ENCODE results near the gene STXBP3. TPM values are rescaled to one million over a fixed set of nuclear protein-coding genes. Genes with fewer than 3 reads are reported as not detected.
A peak's percentile ranks its signal among the peaks of the same experiment; 100 is the strongest.

STXBP3 gene
- total and polyA plus RNA-seq, 2 donors (not counting 1 experiment from before 2014, with no cell fraction given) = 55.3 to 71.0 TPM

DNA sequence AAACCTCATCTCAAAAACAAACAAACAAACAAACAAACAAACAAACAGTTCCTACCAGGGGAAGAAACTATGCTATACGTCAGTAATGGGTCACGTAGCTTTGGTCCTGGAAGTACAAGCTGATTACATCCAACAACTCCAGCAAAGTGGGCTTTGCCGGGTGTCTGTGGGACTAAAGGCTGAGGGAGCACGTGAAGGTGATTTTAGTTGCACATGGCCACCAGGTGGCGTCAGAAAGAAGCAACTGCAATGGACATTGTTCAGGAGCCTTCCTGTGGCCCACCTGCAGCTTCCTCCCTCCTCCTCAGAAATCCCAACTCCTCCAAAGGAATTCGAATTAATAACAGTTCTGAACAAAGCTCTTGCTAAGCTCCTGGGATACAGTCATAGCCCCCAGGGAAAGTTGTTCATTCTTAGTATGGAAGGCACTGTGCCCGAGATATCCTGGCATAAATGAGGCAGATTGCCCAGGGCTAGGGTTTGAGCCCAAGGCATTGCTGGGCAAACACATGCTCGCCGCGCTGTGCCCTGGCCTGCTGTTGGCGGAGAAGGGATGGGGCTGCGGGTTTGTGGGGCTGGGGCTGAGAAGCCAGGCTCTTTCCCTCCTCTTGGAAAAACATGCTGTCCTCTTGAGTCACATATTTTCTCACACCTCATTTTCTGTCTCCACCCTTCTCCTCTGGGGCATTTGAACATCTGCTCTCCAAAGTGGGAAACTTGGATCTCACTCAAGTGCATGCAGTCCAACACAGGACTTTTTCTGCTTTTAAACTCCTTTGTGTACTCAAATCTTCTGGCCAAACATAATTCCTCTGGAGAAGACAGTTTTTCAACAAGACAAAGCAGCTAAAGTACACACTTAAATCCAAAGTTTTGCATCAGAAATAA is 81.8 kb downstream of the STXBP3 start:
- Histone ChIP-seq H3K9me3 (ENCODE audit: control insufficient read depth, insufficient read depth, low read depth, low read length) (no peaks in the 10 kb centered on the region), H3K4me1 (ENCODE audit: control insufficient read depth, extremely low read depth, insufficient read depth, low read length) (peaks cover 24% of the 10 kb centered on the region), H3K4me2 (ENCODE audit: extremely low read depth, insufficient read depth, low read length) (peak overlapping the region; percentile 81), H3K27ac (ENCODE audit: insufficient read depth, low read length) (peak overlapping the region; percentile 91), H3K79me2 (ENCODE audit: control insufficient read depth, insufficient read depth, low read length) (no peaks in the 10 kb centered on the region), H2AFZ (ENCODE audit: low read length) (no peak overlapping the region), H3K36me3 (ENCODE audit: control insufficient read depth, insufficient read depth, low read length) (no peaks in the 10 kb centered on the region), H3K4me3 (replicated peaks in 1 of 4; ENCODE audit: control extremely low read depth in 1 of 4, insufficient read depth in 1 of 4, low read depth in 3 of 4, low read length in 4 of 4) (peak overlapping the region in 3 of 4 experiments; percentile 4 to 20 (median 15)), H4K20me1 (ENCODE audit: control insufficient read depth, extremely low read depth, insufficient read depth, low read length) (no peaks in the 10 kb centered on the region), H3K27me3 (ENCODE audit: control insufficient read depth, insufficient read depth, low read length) (no peaks in the 10 kb centered on the region), H3K9ac (ENCODE audit: insufficient read depth, low read length) (peak overlapping the region; percentile 55)
- DNase-seq (ENCODE audit: low read depth in 2 of 2) = peak; percentile 72 to 98
- TF ChIP-seq, protein P1, sequence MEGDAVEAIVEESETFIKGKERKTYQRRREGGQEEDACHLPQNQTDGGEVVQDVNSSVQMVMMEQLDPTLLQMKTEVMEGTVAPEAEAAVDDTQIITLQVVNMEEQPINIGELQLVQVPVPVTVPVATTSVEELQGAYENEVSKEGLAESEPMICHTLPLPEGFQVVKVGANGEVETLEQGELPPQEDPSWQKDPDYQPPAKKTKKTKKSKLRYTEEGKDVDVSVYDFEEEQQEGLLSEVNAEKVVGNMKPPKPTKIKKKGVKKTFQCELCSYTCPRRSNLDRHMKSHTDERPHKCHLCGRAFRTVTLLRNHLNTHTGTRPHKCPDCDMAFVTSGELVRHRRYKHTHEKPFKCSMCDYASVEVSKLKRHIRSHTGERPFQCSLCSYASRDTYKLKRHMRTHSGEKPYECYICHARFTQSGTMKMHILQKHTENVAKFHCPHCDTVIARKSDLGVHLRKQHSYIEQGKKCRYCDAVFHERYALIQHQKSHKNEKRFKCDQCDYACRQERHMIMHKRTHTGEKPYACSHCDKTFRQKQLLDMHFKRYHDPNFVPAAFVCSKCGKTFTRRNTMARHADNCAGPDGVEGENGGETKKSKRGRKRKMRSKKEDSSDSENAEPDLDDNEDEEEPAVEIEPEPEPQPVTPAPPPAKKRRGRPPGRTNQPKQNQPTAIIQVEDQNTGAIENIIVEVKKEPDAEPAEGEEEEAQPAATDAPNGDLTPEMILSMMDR (conservative IDR thresholded peaks at IDR 0.05 in 1 of 2, IDR thresholded peaks at IDR 0.05 in 1 of 2; ENCODE audit: low read depth in 1 of 2, low read length in 2 of 2) = peak; percentile 47 to 66
- TF ChIP-seq EZH2 (IDR thresholded peaks at IDR 0.05; ENCODE audit: low read length, missing control alignments) = no peak

DNA sequence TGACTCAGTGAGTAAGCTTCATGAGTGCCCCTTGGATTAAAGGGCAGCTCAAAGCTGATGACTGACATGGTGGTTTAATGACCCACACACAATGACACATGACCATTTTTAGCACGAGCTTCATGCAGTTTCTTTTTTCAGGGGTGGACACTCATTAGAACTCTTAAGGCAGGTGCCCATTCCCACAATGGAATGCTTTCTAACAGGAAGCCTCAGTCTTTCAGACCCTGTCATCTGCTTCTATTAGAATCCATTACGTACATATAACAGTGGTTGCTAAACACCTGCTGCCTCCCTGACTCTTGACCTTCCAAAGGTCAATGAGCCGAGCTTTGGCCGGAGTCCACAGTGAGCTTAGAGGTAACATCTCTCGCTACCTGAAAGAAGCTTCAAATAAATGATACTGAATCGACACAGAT is 83.0 kb downstream of the STXBP3 start:
- peak overlapping the region; percentile 49 for H3K4me2 ChIP-seq (ENCODE audit: extremely low read depth, insufficient read depth, low read length)

More for the DNA sequence above, 83.0 kb downstream of the STXBP3 start:
- H3K9me3 ChIP-seq (ENCODE audit: control insufficient read depth, insufficient read depth, low read depth, low read length) = no peaks in the 10 kb centered on the region
- TF ChIP-seq, protein P1 (conservative IDR thresholded peaks at IDR 0.05 in 1 of 2, IDR thresholded peaks at IDR 0.05 in 1 of 2; ENCODE audit: low read depth in 1 of 2, low read length in 2 of 2) = no peak
- no peak for TF ChIP-seq EZH2 (IDR thresholded peaks at IDR 0.05; ENCODE audit: low read length, missing control alignments)
- no peak overlapping the region for H3K4me3 ChIP-seq (replicated peaks in 1 of 4; ENCODE audit: control extremely low read depth in 1 of 4, insufficient read depth in 1 of 4, low read depth in 3 of 4, low read length in 4 of 4)
- peak overlapping the region; percentile 91 for H3K27ac ChIP-seq (ENCODE audit: insufficient read depth, low read length)
- H4K20me1 ChIP-seq (ENCODE audit: control insufficient read depth, extremely low read depth, insufficient read depth, low read length) = no peaks in the 10 kb centered on the region
- DNase-seq (ENCODE audit: low read depth in 2 of 2) = peak; percentile 68 to 71
- no peaks in the 10 kb centered on the region for H3K79me2 ChIP-seq (ENCODE audit: control insufficient read depth, insufficient read depth, low read length)
- no peaks in the 10 kb centered on the region for H3K27me3 ChIP-seq (ENCODE audit: control insufficient read depth, insufficient read depth, low read length)
- no peak overlapping the region for H3K9ac ChIP-seq (ENCODE audit: insufficient read depth, low read length)
- no peak overlapping the region for H2AFZ ChIP-seq (ENCODE audit: low read length)
- no peaks in the 10 kb centered on the region for H3K36me3 ChIP-seq (ENCODE audit: control insufficient read depth, insufficient read depth, low read length)
- H3K4me1 ChIP-seq (ENCODE audit: control insufficient read depth, extremely low read depth, insufficient read depth, low read length) = peaks cover 24% of the 10 kb centered on the region
